DMS53 (cell line): ENCODE data around the gene GRAMD4.
A peak's percentile ranks its signal among the peaks of the same experiment; 100 is the strongest.

Source experiments
- DNase-seq: peaks from one replicate; lab custom pipeline; 2025; lab: John Stamatoyannopoulos, UW

GRAMD4 gene

GRCh38 chr22:46656856-46657654 is 36.9 kb downstream of the GRAMD4 start:
- no peak for DNase-seq

DNA sequence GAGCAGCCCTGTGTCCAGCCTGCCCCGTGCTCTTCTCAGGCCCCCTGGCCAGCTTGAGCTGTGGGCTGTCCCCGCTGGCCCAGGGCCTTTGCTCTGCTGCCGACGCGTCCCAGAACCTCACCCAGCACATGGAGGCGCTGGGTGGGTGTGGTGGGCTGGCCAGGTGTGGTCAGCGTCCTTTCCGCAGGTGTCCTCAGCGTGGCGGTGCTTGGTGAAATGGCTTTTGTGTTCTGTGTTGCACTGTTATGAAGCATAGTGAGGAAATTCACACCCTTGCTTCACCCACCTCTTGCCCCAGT is 37.4 kb downstream of the GRAMD4 start:
- no peak for DNase-seq

DNA sequence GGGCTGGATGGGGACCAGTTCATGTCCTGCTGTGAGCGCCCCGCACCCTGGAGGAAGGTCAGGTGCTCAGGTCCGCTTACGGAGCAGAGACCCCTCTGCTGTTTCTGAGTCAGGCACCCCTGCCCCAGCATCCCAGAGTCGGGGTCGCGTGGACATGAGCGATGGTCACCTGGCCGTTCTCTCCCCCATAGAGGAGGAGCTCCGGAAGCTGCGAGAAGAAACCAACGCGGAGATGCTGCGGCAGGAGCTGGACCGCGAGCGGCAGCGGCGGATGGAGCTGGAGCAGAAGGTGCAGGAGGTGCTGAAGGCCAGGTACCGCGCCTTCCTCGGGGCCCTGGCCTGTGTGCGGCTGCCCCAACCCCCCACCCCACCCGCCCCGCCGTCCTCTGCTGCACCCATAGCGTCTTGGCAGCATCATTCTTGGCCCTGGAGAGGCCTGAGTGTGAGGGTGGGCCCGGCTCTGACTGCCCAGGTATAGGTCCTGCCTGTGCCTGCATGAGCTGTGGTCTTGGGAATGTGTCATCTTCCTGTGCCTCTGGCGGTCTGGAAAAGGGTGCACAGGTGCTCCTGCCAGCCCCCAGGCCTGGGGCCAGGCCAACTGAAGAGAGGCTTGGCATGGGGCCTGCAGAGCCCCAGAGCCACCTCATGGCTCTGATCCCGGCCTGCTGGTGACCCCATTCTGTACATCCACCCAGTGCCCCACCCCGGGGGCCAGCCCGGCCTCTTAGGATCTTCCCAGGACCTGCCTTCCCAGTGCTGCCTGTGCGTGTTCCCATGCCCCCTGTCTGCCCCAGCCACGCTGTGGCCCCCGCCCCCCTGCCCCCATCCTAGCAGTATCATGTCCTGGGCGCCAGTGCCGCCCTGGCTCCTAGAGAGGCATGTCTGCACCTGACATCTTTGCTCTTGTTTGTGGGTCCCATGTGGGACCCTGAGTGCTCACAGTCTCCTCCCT is 38.1 kb downstream of the GRAMD4 start:
- DNase-seq = no peak

GRCh38 chr22:46659059-46659790 is 39.0 kb downstream of the GRAMD4 start:
- no peak for DNase-seq

DNA sequence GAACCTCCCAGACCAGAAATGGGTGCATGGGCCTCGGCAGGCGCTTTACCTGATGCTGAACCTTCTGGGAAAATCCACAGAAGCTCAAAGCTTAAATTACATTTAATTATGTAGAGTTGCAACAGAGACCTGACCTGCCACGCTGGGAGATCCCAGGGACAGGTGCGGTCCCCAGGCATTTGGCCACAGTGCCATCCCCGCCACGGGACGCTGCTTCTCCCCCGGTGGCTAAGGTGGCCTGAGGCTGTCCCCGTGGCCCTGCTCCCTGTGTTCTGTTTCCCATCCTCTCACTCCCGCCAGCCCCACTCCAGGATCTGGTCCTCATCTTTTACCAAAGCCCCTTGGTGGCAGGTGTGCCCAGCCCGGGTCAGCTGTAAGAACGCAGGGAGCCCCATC is 39.6 kb downstream of the GRAMD4 start:
- no peak for DNase-seq

GRCh38 chr22:46660604-46661201 is 40.5 kb downstream of the GRAMD4 start:
- peak; percentile 95 for DNase-seq

GRCh38 chr22:46661221-46661851 is 41.1 kb downstream of the GRAMD4 start:
- DNase-seq = peak; percentile 96

DNA sequence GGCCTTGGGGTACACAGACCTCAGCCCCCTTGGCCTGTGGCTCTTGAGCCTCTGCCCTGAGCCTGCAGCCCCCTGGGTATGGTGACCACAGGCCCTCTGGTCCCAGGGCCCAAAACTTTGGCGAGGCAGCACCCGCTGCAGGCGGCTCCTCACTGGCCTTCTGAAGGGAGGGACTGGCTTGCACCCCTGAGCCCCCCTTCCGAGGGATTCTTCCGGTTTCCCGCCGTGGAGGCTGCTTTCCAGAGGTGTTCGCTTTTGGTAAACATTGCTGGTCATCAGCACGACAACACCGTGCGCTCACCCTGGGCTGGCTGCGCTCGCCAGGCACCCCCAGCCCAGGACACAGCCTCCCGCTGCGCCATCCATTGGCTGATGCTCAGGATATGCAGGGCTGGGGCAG is 42.0 kb downstream of the GRAMD4 start:
- no peak for DNase-seq

DNA sequence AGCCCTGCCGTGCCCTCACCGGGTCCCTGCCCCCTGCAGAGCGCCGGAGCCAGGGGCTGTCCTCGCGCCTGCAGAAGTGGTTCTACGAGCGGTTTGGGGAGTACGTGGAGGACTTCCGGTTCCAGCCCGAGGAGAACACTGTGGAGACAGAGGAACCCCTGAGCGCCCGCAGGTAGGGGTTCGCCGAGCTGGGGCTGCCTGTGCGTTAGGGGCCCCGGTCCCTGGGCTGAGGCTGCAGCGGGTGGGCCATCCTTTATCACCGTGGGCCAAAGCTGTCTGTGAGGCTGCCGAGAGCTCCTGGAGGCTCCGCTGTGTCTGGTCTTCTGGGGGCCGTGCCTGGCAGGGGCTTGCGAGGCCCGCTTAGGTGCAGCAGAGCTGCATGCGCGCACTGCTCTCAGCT is 42.8 kb downstream of the GRAMD4 start:
- DNase-seq = no peak

GRCh38 chr22:46663436-46664100 is 43.4 kb downstream of the GRAMD4 start:
- no peak for DNase-seq

- no peak for DNase-seq
Measured at GRCh38 chr22:46664301-46664855, 44.2 kb downstream of the GRAMD4 start.

DNA sequence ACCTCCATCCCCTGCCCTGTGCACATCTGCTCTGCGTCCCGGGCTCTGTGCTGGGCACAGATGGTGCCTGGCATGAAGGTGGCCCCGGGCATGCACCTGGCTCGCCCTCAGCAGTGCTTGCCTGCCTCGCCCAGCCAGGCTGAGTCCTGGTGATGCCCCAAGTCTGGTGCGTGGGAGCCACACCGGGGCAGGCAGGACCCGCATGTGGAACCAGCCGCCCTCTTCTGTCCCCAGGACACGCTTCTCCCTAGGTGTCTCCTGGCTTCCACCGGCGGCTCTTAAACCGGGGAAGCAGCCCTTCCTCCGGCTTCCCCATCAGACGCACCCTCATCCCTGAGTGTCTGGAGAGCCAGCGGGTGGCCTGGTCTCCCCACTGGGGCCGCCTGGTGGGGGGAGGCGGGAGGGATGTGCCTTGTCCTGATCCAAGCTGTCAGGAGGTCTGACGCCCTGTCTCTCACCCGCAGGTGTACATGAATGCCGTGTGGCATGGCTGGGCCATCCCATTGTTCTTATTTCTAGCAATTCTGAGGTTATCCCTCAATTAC is 45.0 kb downstream of the GRAMD4 start:
- no peak for DNase-seq

DNA sequence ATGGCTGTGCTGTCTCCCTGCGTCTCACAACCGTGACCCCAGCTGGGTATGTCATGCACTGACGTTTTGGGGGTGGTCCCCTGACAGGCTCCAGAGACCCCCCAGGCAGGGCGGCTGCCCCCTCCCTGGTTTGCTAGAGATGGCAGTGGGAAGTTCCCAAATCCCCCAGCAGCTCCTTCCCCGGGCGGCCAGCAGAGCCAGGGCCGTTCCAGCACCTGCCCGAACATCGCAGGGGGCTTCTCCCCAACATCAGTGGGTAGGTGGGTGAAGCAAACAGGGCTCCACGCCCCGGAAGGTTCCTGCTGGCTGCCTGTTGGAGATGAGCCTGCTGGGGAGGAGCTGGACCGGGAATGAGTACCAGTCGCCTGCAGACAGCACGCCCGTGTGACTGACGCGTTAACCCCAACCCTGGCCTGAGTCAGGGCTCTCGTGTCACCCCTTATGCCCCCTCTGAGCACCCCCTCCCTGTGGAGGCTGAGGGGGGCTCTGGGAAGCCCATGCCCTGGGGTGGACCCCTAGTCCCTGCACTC is 45.6 kb downstream of the GRAMD4 start:
- no peak for DNase-seq

GRCh38 chr22:46666577-46667244 is 46.5 kb downstream of the GRAMD4 start:
- DNase-seq = no peak

- no peak for DNase-seq
Measured at GRCh38 chr22:46667245-46667623, 47.0 kb downstream of the GRAMD4 start.

DNA sequence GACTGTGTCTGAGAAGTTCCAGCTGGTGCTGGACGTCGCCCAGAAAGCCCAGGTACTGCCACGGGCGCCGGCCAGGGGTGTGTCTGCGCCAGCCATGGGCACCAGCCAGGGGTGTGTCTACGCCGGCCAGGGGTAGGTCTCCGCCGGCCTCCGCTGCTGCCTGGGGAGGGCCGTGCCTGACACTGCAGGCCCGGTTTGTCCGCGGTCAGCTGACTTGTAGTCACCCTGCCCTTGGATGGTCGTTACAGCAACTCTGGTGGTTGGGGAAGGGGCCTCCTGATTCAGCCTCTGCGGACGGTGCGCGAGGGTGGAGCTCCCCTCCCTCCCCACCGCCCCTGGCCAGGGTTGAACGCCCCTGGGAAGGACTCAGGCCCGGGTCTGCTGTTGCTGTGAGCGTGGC is 47.9 kb downstream of the GRAMD4 start:
- no peak for DNase-seq

DNA sequence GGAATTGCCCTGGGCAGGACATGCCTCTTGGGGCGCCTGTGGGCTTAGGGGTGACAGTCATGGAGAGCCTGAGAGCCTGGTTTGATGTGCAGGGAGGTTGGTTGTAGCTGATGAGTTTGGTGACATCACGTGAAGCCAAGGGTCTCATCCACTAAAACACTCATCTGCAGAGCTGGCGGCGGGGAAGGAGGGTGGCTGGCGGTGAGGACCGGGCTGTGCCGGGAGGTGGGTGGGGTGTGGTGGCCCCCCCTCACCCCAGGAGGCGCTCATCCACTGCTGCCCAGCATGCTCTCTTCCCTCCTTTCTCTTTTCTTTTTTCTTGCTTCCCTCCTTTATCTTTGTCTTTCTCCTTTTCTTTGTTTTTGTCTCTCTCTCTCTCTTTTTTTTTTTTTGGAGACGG is 49.0 kb downstream of the GRAMD4 start:
- DNase-seq = no peak

GRCh38 chr22:46671824-46672432 is 51.7 kb downstream of the GRAMD4 start:
- DNase-seq = no peak

DNA sequence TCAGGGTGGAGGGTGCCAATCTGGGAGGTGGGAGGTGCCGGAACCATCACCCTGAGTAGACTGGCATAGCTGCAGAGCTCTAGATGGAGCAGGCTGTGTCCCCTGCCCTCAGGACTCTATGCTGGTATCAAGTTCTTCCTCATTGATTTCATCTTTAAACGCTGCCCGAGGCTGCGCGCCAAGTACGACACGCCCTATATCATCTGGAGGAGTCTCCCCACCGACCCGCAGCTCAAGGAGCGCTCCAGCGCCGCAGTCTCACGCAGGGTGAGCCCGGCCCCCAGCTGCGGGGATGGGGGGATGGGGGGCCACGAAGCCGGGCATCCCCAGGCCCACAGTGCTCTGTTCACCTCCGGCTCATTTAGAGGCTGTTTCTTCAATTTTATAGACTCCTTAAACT is 52.5 kb downstream of the GRAMD4 start:
- no peak for DNase-seq
